ENCODE results near the gene C1RL.

The C1RL gene

GRCh38 chr12:7136676-7137075 is 27.7 kb upstream of the C1RL start:
- no peak for DNase-seq

DNA sequence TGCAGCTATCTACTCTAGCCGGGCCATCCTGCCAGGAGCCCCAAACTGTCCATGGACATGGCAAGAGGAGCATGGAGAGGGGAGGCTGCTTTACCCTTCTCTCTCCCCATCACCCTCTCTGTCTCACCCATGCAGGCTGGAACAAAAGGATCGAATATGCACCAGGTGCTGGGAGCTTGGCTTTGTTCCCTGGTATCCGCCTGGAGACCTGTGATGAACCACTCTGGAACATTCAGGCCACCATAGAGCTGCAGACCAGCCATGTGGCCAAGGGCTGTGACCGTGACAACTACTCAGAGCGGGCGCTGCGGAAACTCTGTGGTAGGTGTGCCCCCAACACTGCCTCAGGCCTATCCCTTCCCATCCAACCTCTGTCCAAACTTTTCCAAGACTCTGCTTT is 27.1 kb upstream of the C1RL start:
- DNase-seq, result no peak

GRCh38 chr12:7134396-7135166 is 25.6 kb upstream of the C1RL start:
- DNase-seq, result no peak

- no peak for DNase-seq
These were observed 22.5 kb upstream of the C1RL start for GRCh38 chr12:7131502-7131866.

GRCh38 chr12:7130701-7131501 is 21.9 kb upstream of the C1RL start:
- DNase-seq, result peak; percentile 76

DNA sequence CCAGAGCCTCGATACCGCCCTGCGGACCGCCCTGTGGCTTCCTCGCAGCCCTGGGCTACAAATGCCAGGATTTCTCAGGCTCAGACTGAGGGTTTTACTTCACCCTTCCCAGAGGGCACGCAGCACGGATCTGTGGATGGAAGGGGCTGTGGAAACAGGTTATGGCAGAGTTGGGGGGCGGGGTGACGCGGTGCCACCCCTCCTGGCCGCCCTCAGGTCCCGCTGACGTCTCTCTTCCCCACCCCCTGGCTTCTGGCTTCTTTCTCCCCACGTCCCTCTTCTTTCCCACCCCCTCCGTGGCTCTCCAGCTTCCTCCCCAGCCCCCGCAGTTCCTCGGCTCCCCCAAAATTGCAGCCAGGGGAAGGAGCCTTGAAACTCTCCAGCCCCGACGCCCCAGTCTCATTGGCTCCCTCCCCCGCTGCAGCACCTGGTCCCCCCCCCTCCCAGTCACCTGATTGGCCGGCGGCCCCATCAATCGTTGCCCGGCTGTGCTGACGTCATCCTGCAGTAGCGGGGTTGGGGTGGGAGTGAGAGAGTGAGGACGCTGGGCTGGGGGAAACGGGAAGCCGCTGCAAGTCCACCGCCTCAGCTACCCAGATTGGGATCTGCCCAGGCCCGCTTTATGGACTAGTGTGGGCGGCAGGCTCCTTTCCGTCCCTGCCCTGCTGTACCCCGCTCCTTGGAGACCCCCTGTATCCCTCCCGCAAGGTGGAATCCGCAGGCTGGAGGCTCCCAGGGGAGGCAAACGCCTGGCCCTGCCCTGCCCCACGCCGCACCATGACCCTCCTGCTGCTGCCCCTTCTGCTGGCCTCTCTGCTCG is 21.1 kb upstream of the C1RL start, which contains the start of gene CLSTN3:
CLSTN3 (plus strand) TSS at position 500 of the 820 bp plus-strand sequence; CDS start at position 778, 278 bp downstream.
- DNase-seq, result peak; percentile 69

GRCh38 chr12:7129287-7129871 is 20.4 kb upstream of the C1RL start:
- no peak for DNase-seq

GRCh38 chr12:7128681-7129286 is 19.8 kb upstream of the C1RL start, which contains the start of gene RBP5:
Gene RBP5, minus strand, starts transcription at chr12:7128889. Its CDS starts 114 bp downstream, at chr12:7128775.
- DNase-seq, result no peak

DNA sequence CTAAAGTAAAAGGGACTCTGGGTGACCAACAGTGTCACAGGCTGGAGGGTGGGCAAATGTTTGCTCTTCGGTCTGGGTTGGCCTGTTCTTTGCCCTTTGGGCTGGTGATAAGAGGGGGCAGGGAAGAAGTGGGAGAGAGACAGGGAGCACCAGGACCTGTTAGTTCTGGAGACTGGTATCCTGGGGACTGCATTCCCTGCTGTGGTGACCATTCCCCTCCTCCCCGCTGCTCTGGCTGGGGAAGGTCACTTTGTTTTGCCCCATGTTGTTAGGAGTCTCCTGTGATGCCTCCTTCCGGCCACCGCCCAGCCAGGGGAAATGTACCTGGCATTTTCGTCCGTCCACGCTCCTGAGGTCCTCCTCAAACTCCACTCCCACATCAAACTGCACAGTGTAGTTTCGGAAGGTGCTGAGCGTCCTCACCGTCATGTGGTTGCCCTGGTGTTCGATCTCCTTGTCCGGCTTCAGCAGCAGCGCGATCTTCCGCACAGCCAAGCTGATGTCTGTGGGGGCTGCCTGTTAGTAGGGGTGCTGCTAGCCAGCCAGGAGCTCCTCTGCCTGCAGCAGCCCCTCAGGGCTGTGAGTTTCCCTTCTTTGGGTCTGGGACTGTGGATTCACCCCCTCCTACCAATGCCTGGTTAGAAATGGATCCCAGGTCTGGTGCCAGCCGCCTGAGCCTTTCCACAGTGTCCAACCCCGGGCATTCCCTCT is 19.1 kb upstream of the C1RL start:
- no peak for DNase-seq

DNA sequence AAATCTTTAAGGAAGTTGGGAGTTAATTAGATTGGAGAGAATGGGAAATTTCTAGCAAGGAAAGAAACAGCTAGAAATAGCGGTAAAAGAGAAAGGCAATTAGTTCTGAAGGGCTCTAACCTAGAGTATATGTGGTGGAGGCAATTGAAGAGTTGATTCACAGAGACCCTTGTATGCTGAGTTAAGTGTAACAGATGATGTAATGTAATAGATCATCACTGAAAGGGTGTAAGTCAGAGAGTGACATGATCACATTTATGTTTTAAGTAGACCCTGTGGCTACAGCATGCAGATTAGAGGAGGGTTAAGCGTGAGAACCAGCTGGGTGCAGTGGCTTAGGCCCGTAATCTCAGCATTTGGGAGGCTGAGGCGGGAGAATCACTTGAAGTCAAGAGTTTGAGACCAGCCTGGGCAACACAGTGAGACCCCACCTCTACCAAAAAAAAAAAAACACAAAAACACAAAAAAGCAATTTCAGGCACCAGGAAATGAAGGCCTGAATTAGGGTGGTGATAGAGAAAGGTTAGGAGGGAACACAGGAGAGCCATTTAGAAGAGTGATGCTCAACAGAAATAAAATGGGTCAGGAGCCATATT is 16.7 kb upstream of the C1RL start:
- DNase-seq, result no peak

DNA sequence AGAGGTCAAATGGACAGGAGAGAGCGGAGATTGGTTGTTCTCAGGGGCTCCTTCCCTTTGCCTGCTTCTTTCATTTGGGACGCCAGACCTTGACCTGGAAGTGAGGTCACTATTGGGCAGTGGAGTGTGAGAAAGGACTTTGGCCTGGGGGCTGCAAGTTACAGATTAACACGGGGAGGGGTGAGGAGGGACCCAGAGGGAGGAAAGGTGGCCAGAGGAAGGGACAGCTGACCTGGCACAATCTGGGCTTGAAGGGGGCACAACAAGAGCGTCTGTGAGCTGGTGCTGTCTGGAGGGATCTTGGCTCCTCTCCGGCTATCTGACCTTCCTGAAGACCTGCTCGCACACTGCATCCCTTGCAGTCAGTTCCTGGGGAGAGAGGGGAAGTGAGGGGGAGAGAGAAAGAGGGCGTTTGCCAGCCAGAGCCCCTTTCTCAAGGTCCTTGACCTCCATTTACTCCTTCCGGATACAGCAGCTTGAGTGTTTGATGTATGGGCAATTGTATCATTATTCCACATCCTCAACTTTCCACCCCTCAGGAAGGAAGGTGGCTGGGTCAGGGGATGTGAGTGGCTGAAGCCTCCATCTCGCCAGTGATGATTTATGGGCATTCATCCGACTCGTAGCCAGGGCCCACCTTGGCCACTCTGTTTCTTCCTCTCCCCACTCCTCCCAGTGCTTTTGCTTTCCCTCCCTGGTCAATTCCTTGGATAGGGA is 14.9 kb upstream of the C1RL start:
- DNase-seq, result no peak

DNA sequence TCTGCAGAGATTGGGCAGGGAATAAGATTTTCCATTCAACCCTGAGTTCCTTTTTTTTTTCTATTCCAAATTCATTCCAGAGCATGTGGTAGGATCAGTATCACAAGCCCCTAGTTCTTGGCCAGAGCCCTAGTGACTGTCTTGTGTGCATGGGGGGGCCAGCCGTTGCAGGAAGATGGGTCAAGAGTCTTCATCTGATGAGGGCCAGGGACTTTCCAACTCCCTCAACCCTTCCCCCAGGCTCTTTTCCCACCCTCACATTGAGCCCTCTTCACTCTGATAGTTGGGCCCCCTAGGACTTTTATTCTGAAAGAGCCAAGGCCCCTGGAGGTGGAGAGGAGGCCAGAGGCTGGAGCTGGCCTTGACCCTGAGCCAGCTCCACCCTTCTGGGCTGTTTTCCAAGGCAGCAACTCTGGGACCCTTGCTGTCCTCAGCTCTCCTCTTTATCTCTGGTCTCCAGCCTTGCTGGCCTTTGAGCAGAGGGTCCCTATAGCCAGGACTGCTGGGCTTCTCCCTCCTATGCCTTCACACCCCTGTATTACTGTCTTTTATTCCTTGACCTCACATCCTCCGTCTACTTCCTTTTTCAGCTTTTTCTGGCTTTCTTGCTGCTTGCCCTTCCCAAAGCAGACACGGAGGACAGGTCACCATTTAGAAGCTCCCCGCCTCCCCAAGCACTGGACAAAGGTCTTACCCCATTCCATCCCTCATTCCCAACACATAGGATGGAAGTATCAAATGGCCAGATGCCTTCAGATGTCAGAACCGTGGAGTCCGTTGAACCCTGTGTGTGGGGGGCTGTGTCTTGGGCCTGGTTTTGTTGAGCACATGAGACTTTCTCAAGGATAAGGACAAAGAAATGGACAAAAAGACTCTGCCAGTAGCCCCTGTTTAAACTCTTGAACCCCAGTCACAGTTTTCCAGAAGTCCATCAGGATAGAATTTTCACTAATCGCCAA is 14.1 kb upstream of the C1RL start:
- DNase-seq, result no peak

DNA sequence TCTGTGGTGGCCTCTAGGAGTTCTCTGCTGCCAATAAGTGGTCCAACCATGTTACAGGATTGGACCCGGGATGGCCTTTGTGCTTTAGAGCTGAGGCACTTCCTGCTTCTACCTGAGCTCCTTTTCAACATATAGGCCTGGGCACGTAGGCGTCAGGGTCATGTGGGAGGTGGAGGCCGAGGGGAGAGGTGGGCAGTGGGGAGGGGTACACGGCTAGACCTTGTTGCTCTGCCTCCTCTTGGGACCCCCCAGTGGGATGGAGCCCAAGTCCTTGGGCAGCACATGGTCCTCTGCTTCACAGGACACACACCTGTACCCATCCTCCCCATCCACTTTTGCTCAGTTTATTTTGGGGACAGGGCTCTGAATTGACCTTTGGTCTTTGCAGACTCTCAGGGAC is 12.3 kb upstream of the C1RL start:
- no peak for DNase-seq

DNA sequence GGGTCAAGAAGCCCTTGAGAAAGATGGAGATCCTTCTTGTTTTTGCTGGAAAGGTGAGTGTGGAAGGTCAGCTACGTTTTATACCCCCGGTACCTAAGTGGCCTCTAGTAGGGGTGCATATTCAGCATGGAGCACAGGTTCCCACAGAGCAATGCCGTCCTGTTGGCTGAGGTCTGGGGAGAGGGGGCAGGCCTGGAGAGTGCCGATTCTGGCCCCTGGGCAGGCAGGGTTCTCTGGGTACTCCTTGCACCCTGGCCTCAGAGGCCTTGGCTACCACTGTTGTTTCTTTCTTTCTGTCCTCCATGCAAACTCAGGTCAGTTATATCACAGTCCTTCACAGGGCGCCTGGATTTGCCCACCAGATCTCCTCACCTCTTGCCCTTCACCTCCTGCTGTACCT is 11.2 kb upstream of the C1RL start:
- no peak for DNase-seq

DNA sequence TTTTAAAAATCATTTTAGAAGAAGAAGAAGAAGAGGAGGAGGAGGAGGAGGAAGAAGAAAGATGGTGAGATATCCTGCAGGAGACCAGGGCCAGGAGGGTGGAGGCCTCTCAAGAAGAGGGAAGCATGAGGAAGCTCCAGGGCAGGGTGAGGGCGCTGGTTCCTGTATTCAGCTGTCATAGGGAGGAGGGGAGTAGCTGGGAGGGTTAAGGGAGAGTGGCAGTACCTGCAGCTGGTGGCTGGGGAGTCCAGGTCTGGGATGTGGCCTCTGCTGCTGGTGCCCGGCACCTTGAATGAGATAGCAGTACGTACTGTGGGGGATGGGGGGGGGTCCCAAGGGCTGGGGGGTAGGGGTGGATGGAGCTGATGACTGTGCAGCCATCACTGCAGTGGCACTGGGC is 9.9 kb upstream of the C1RL start:
- no peak for DNase-seq

DNA sequence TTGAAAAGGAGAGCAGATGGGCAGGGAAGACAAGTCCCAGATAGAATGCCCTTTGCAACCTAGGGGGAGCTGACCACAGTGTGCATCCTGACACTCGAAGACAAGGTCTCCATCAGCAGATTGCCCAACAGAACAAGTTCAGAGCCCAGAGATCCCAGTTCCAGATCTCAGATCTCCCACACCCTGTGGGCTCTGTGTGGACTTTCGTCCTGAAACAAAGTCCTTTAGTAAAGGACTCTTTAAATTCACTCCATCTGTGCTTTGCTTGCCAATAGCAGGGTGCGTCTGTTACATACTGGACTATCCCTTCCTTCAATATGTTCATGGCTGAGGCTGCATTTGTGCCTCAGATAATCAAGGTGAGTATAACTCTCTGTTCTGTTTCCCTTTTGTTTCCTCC is 8.7 kb upstream of the C1RL start:
- DNase-seq, result no peak

DNA sequence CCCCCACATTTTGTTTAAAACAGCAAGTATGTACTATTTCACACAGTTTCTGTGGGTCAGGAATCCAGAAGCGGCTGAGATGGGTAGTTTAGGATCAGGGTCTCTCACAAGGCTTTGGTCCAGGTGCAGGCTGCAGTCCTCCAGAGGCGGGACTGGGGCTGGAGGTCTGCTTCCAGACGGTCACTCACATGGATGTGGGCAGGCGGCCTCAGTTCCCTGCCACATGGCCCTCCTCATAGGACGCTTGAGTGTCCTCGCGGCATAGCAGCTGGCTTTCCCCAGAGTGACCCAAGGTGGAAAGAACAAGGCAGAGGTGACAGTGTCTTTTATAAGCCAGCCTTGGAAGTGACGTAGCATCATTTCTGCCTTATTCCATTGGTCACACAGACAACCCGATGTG is 7.9 kb upstream of the C1RL start:
- DNase-seq, result no peak

GRCh38 chr12:7116196-7116595 is 7.2 kb upstream of the C1RL start:
- DNase-seq, result no peak

GRCh38 chr12:7114851-7115250 is 5.8 kb upstream of the C1RL start:
- no peak for DNase-seq

DNA sequence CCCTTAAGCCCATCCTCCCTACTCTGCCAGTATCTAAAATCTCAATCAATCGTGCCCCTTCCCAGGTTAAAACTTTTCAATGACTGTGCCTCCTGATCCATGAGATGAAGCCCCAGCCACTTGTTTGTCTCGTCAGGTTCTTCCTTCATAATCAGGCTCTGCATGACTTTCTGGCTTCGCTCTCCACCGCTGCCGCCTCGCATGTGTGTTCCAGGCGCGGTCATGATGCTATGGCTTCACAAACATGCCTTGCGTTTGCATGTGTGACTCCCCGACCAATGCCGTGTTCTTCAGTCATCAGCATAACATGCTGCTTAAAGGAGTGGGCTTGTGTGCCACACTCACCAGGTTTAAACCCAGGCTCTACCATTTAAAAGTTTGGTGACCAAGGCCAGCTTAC is 5.0 kb upstream of the C1RL start:
- DNase-seq, result no peak

All from NCI-H226 (cell line).